Kidney epithelial cell (primary cell): ENCODE data around the gene GIPC3. TPM values are rescaled to one million over a fixed set of nuclear protein-coding genes. Genes with fewer than 3 reads are reported as not detected.

ENCODE experiments used
- DNase-seq: peaks from one replicate; pipeline ENCODE4 v3.0.0-alpha.2; 2010; ENCODE audit warnings: low read depth
- H3K27me3 ChIP-seq: 2 replicates; pipeline ENCODE4 v1.6.0; 2011; ENCODE audit warnings: low read length; ENCODE audit not compliant: control insufficient read depth, insufficient read depth
- H3K36me3 ChIP-seq: 2 replicates; pipeline ENCODE4 v1.5.1; 2011; ENCODE audit warnings: low read length; ENCODE audit not compliant: control insufficient read depth, insufficient read depth
- H3K4me3 ChIP-seq: 2 replicates; pipeline ENCODE4 v1.5.1; 2011; ENCODE audit warnings: low read depth, mild to moderate bottlenecking, control low read depth, low read length
- CTCF ChIP-seq: IDR thresholded peaks from 2 replicates; pipeline ENCODE4 v1.5.1; 2011; ENCODE audit warnings: mild to moderate bottlenecking, moderate library complexity, low read length, control low read depth, inconsistent platforms; ENCODE audit not compliant: insufficient read depth, poor library complexity, severe bottlenecking
- total RNA-seq: library from RNA; depleted of rRNA; stranded (reverse); fragments of >200 nt; gene quantifications from 2 replicates; pipeline ENCODE4 v1.2.3, GENCODE V29; 2015

Gene GIPC3
- total RNA-seq, 1 donor from 2014 or later = 0.21 TPM

GRCh38 chr19:3537438-3538240, 47.6 kb upstream of the GIPC3 start:
- Histone ChIP-seq H3K27me3 (no peaks in the 10 kb centered on the region), H3K36me3 (peaks cover 2% of the 10 kb centered on the region), H3K4me3 (no peak overlapping the region)
- TF ChIP-seq CTCF = no peak
- no peak for DNase-seq

- peaks cover 2% of the 10 kb centered on the region for H3K36me3 ChIP-seq
- H3K4me3 ChIP-seq = no peak overlapping the region
- no peak for DNase-seq
- TF ChIP-seq CTCF = no peak
- no peaks in the 10 kb centered on the region for H3K27me3 ChIP-seq
Observed at GRCh38 chr19:3538258-3538929, 46.9 kb upstream of the GIPC3 start.

- Histone ChIP-seq H3K4me3 (no peak within 1 kb of the TSS), H3K27me3 (no peaks in the 10 kb centered on the region), H3K36me3 (peaks cover 2% of the 10 kb centered on the region)
- DNase-seq = no peak
- no peak for TF ChIP-seq CTCF
Observed at GRCh38 chr19:3538965-3539755, 46.1 kb upstream of the GIPC3 start, which contains the start of gene TEKTIP1. TEKTIP1 (plus strand) TSS chr19:3539174; CDS start chr19:3539178, 4 bp downstream.

GRCh38 chr19:3539756-3540118, 45.5 kb upstream of the GIPC3 start:
- Histone ChIP-seq H3K27me3 (no peaks in the 10 kb centered on the region), H3K36me3 (peaks cover 4% of the 10 kb centered on the region), H3K4me3 (no peak overlapping the region)
- TF ChIP-seq CTCF = no peak
- DNase-seq = no peak

GRCh38 chr19:3543150-3544057, 41.9 kb upstream of the GIPC3 start:
- H3K4me3 ChIP-seq = no peak overlapping the region
- peaks cover 2% of the 10 kb centered on the region for H3K36me3 ChIP-seq
- TF ChIP-seq CTCF = no peak
- no peaks in the 10 kb centered on the region for H3K27me3 ChIP-seq
- no peak for DNase-seq
